IMR-90 (cell line): ENCODE measurements around the gene SHISA4. TPM values are rescaled to one million over a fixed set of nuclear protein-coding genes. Genes with fewer than 3 reads are reported as not detected.

Experiments used
- ATAC-seq: fragments of 200-7000 bp; cut with Tn5 transposase; 2 replicates; pipeline ENCODE4 v1.9.1; 2020; ENCODE audit warnings: low read depth, mild to moderate bottlenecking, moderate library complexity
- BruUV-seq: library from RNA; stranded (reverse); fragments of 400-500 nt; replicated peaks from 2 replicates; lab custom pipeline; 2021; lab: Mats Ljungman, UMichigan
- CTCF ChIA-PET: fragments of 300-600 bp; formaldehyde crosslinking; extraction: SDS; loops from one replicate; lab custom pipeline; 2021; ENCODE audit warnings: antibody characterized with exemption; lab: Yijun Ruan, JAX
- POLR2A ChIA-PET: fragments of 300-600 bp; sonication (Branson Sonifier 250); formaldehyde crosslinking; loops from one replicate; lab custom pipeline; 2022; ENCODE audit warnings: antibody characterized with exemption; ENCODE audit not compliant: unreplicated experiment; lab: Charles Lee
- DNase-seq: peaks from one replicate; pipeline ENCODE4 v3.0.0; 2013
- H2AFZ ChIP-seq: replicated peaks from 2 replicates; pipeline ENCODE3; 2013; ENCODE audit warnings: low read length, mild to moderate bottlenecking; ENCODE audit not compliant: poor library complexity
- H2AK5ac ChIP-seq: 2 replicates; pipeline ENCODE4 v1.6.1; 2013; ENCODE audit warnings: low read depth, low read length, inconsistent platforms
- H2AK9ac ChIP-seq: replicated peaks from 2 replicates; pipeline ENCODE3; 2013; ENCODE audit warnings: mild to moderate bottlenecking, low read depth, low read length, moderate library complexity; ENCODE audit not compliant: poor library complexity
- H2BK120ac ChIP-seq: 2 replicates; pipeline ENCODE4 v1.6.1; 2013; ENCODE audit warnings: low read depth, low read length, inconsistent platforms
- H2BK15ac ChIP-seq: 3 replicates; pipeline ENCODE4 v1.6.1; 2013; ENCODE audit warnings: low read depth, low read length, inconsistent platforms
- H2BK20ac ChIP-seq: 2 replicates; pipeline ENCODE4 v1.6.1; 2013; ENCODE audit warnings: low read depth, mild to moderate bottlenecking, inconsistent platforms, low read length, moderate library complexity
- H2BK5ac ChIP-seq: 2 replicates; pipeline ENCODE4 v1.6.1; 2013; ENCODE audit warnings: mild to moderate bottlenecking, low read depth, low read length, inconsistent platforms; ENCODE audit not compliant: poor library complexity, severe bottlenecking
- H3K14ac ChIP-seq: replicated peaks from 2 replicates; pipeline ENCODE4 v1.6.1; 2013; ENCODE audit warnings: low read depth, low read length, inconsistent platforms
- H3K18ac ChIP-seq: 2 replicates; pipeline ENCODE4 v1.6.1; 2013; ENCODE audit warnings: low read depth, low read length, control low read depth
- H3K23ac ChIP-seq: 2 replicates; pipeline ENCODE4 v1.6.1; 2013; ENCODE audit warnings: low read depth, low read length, inconsistent platforms
- H3K27ac ChIP-seq: 2 replicates; pipeline ENCODE4 v1.5.1; 2013; ENCODE audit warnings: mild to moderate bottlenecking, control low read depth, low read length; ENCODE audit not compliant: insufficient read depth
- H3K27me3 ChIP-seq: 2 replicates; pipeline ENCODE4 v1.6.1; 2013; ENCODE audit warnings: low read length; ENCODE audit not compliant: control insufficient read depth, insufficient read depth
- H3K36me3 ChIP-seq: 2 replicates; pipeline ENCODE4 v1.6.1; 2013; ENCODE audit warnings: low read length, mixed read lengths; ENCODE audit not compliant: control insufficient read depth, insufficient read depth
- H3K4ac ChIP-seq: 2 replicates; pipeline ENCODE4 v1.6.1; 2013; ENCODE audit warnings: low read depth, low read length, inconsistent platforms
- H3K4me1 ChIP-seq: 2 replicates; pipeline ENCODE4 v1.6.1; 2013; ENCODE audit warnings: low read length, mixed read lengths; ENCODE audit not compliant: control insufficient read depth, insufficient read depth
- H3K4me2 ChIP-seq: 2 replicates; pipeline ENCODE4 v1.6.1; 2013; ENCODE audit warnings: low read depth, mild to moderate bottlenecking, control low read depth, low read length, moderate library complexity
- H3K4me3 ChIP-seq: 2 replicates; pipeline ENCODE4 v1.5.1; 2013; ENCODE audit warnings: low read depth, mild to moderate bottlenecking, control low read depth, low read length, moderate library complexity; ENCODE audit not compliant: insufficient read depth
- H3K56ac ChIP-seq: 2 replicates; pipeline ENCODE4 v1.6.1; 2013; ENCODE audit warnings: low read length, inconsistent platforms; ENCODE audit not compliant: insufficient read depth; ENCODE audit errors: extremely low read depth
- H3K79me1 ChIP-seq, 2 experiments: 2 replicates each; pipeline ENCODE4 v1.6.1; 2013; ENCODE audit warnings: low read length in 2 of 2, inconsistent platforms in 1 of 2, low read depth in 1 of 2
- H3K9ac ChIP-seq: 2 replicates; pipeline ENCODE4 v1.6.1; 2013; ENCODE audit warnings: low read depth, low read length, control low read depth
- H3K9me1 ChIP-seq: 2 replicates; pipeline ENCODE4 v1.6.1; 2013; ENCODE audit warnings: low read length, inconsistent platforms; ENCODE audit not compliant: insufficient read depth
- H3K9me3 ChIP-seq: 2 replicates; pipeline ENCODE4 v1.6.1; 2013; ENCODE audit warnings: low read length; ENCODE audit not compliant: control insufficient read depth, insufficient read depth
- H4K20me1 ChIP-seq: 2 replicates; pipeline ENCODE4 v1.6.1; 2013; ENCODE audit warnings: low read length, inconsistent platforms; ENCODE audit not compliant: insufficient read depth
- H4K5ac ChIP-seq: 2 replicates; pipeline ENCODE4 v1.6.1; 2013; ENCODE audit warnings: mild to moderate bottlenecking, low read depth, low read length, control low read depth
- H4K8ac ChIP-seq, 2 experiments: 2 replicates each; pipeline ENCODE4 v1.6.1; 2013; ENCODE audit warnings: low read depth in 2 of 2, low read length in 2 of 2, control low read depth in 1 of 2, inconsistent platforms in 1 of 2
- H4K91ac ChIP-seq: 2 replicates; pipeline ENCODE4 v1.6.1; 2013; ENCODE audit warnings: low read depth, low read length, inconsistent platforms; ENCODE audit not compliant: insufficient read depth
- WGBS, 2 experiments: methylation state at CpG; one replicate each; pipeline versions ENCODE4 v1.1.5 to v1.1.7; 2013; ENCODE audit warnings: missing lambda C conversion rate in 2 of 2; ENCODE audit not compliant: insufficient read length in 1 of 2; ENCODE audit errors: extremely low coverage in 2 of 2; 5-methylcytosine and 5-hydroxymethylcytosine counted together
- dilution Hi-C: fragments of 300-500 bp; cut with HindIII; formaldehyde crosslinking; loops from one replicate; pipeline ENCODE4 v1.14.3; 2018; ENCODE audit warnings: low sequenced_read_pairs; ENCODE audit not compliant: unreplicated experiment
- in situ Hi-C: fragments of 300-500 bp; cut with MboI; formaldehyde crosslinking; loops from 3 replicates; pipeline ENCODE4 v1.14.3; 2019; ENCODE audit warnings: low sequenced_read_pairs, inconsistent platforms, mixed read lengths
- intact Hi-C: fragments of 100-400 bp; cut with micrococcal nuclease; formaldehyde crosslinking; loops from 2 replicates; pipeline ENCODE4 v1.10.0; 2022
- polyA plus RNA-seq, 3 experiments: library from polyadenylated mRNA; depleted of rRNA; stranded (reverse); fragments of >200 nt; gene quantifications; 2 replicates each; pipeline ENCODE4 v1.2.3, GENCODE V29; 2012; ENCODE audit warnings: low replicate concordance in 1 of 3
- total RNA-seq: library from RNA; depleted of rRNA; stranded (reverse); fragments of >200 nt; gene quantifications from 2 replicates; pipeline ENCODE4 v1.2.3, GENCODE V29; 2012
- TF ChIP-seq, protein P1 (sequence below): fragments of 150-350 bp; IDR thresholded peaks from 2 replicates; pipeline ENCODE4 v1.6.1; 2017; ENCODE audit warnings: mild to moderate bottlenecking, antibody characterized with exemption, low read length, low read depth

Gene SHISA4
- total and polyA plus RNA-seq, 2 of the 4 experiments (the other 2 are of a cell fraction): 10.0 to 34.8 TPM

DNA sequence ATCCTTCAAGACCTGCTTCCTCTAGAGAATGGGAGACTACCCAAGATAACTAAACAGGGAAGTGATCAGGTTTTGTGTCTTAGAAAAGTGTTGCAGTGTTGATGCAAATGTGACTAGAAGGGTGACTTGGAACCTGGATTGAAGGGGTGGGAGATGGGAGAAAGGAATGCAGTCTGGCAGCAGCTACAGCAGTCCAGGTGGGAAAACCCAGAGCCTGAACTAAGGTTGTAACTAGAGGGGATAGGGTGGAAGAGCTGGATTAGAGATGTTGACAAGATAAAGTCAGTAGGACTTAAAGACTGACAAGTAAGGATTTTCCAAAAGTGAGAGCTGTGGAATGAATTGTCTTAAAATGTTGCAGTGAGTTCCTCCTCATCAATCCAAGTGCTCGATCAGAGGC lies 7.1 kb upstream of the SHISA4 start:
- Histone ChIP-seq H3K27me3 (no peaks in the 10 kb centered on the region), H4K91ac (no peak overlapping the region), H3K4me1 (peaks cover 23% of the 10 kb centered on the region), H3K9ac (no peak overlapping the region), H3K27ac (no peak overlapping the region), H3K23ac (no peak overlapping the region), H3K18ac (no peak overlapping the region), H2BK20ac (no peak overlapping the region), H3K4ac (peak overlapping the region; percentile 21; the same call in 1 of the 2 replicates), H2AK9ac (no peak overlapping the region), H2BK15ac (no peak overlapping the region), H4K20me1 (peaks cover 3% of the 10 kb centered on the region), H4K5ac (no peak overlapping the region), H3K4me2 (no peak overlapping the region), H2BK5ac (no peak overlapping the region), H2AFZ (no peak overlapping the region), H3K14ac (no peak overlapping the region), H3K36me3 (no peaks in the 10 kb centered on the region), H2BK120ac (no peak overlapping the region), H3K9me1 (peaks cover 27% of the 10 kb centered on the region), H2AK5ac (peak overlapping the region; percentile 26; the same call in 1 of the 2 replicates), H3K79me1 (peaks cover 3 to 9% of the 10 kb centered on the region in 2 experiments; a peak in 2 of 4 replicates), H4K8ac (no peak overlapping the region), H3K56ac (no peak overlapping the region), H3K4me3 (no peak overlapping the region), H3K9me3 (no peaks in the 10 kb centered on the region)
- TF ChIP-seq, protein P1, sequence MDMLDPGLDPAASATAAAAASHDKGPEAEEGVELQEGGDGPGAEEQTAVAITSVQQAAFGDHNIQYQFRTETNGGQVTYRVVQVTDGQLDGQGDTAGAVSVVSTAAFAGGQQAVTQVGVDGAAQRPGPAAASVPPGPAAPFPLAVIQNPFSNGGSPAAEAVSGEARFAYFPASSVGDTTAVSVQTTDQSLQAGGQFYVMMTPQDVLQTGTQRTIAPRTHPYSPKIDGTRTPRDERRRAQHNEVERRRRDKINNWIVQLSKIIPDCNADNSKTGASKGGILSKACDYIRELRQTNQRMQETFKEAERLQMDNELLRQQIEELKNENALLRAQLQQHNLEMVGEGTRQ: no peak
- in situ Hi-C loops (no loop called here), dilution Hi-C loops (no loop called here), intact Hi-C loops (loop anchor here (10.0 kb wide), 1 partner anchor 233 kb away; no protein-coding TSS in a partner anchor)
- CTCF ChIA-PET: interaction anchor here (1.9 kb wide), 1 partner anchor 118 kb away, joined by 4 read pairs; no protein-coding TSS in a partner anchor
- no peak for DNase-seq
- POLR2A ChIA-PET: interaction anchor here (0.6 kb wide), 1 partner anchor 17 kb away, joined by 3 read pairs; no protein-coding TSS in a partner anchor
- WGBS, 2 experiments: no CpG with 5 or more reads among the region's 1 CpG
- BruUV-seq: no TSS peak
- ATAC-seq: no peak
